T-helper 1 cell treated with Interleukin-12 subunit alpha and Interleukin-12 subunit beta and Interleukin-4 antibody, amounts not matched to agents 30 μg/mL and 1 μg/mL, for 36 hours (primary cell): ENCODE measurements around the gene APOM.

Experiments
- H3K27ac Mint-ChIP-seq: one replicate; pipeline ENCODE4 v1.8.0; 2021; ENCODE audit warnings: mild to moderate bottlenecking, mixed read lengths
- H3K27me3 Mint-ChIP-seq: one replicate; pipeline ENCODE4 v1.8.0; 2021; ENCODE audit warnings: low read depth, mixed read lengths
- H3K36me3 Mint-ChIP-seq: one replicate; pipeline ENCODE4 v1.8.0; 2021; ENCODE audit warnings: low read depth, mixed read lengths
- H3K4me1 Mint-ChIP-seq: one replicate; pipeline ENCODE4 v1.8.0; 2021; ENCODE audit warnings: low read depth, mixed read lengths
- H3K4me3 Mint-ChIP-seq: one replicate; pipeline ENCODE4 v1.8.0; 2021; ENCODE audit warnings: mild to moderate bottlenecking, moderate library complexity, mixed read lengths
- H3K9me3 Mint-ChIP-seq: one replicate; pipeline ENCODE4 v1.8.0; 2021; ENCODE audit warnings: mixed read lengths

The APOM gene

DNA sequence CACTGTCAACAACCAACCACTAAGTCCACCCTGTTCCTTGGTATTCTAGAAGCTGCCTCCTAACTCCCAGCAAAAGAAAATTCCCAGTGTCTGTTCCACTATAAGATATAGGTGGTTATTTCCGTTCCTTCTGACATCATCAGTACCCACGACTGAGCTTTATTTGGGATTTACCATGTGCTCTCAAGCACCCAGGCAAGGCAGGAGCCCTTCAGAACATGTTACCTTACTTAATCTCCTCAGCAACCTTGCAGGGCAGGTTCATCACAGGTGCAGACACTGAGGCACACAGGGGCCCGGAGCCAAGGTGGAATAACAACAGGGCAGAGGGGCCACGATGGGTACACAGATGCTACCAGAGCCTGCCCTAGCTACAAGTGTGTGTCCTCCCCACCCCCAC lies 36.7 kb downstream of the APOM start:
- Mint-ChIP-seq H3K4me3 (no peak overlapping the region), H3K36me3 (peaks cover 36% of the 10 kb centered on the region), H3K27me3 (no peaks in the 10 kb centered on the region), H3K9me3 (no peaks in the 10 kb centered on the region), H3K27ac (no peak overlapping the region), H3K4me1 (peaks cover 3% of the 10 kb centered on the region)

DNA sequence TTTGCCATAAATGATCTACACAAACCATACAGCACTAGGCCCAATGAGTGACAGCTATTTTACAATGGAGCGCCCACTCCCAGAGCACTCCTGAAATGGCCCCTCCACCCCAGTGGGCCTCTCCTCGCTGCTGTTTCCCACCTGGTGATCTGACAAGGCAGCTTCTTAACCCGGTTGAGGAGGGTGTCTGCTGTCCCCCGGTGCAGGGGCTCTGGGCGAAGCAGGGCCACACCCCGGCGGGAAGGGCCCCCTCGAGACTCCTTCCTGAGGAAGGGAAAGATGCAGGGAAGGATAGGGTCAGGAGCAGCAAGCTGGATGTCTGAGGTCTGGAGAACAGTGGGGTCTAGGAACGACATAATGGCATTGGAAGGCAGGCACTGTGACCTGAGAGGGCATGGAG lies 37.2 kb downstream of the APOM start:
- Mint-ChIP-seq H3K4me1 (peaks cover 8% of the 10 kb centered on the region), H3K36me3 (peaks cover 36% of the 10 kb centered on the region), H3K27ac (no peak overlapping the region)

DNA sequence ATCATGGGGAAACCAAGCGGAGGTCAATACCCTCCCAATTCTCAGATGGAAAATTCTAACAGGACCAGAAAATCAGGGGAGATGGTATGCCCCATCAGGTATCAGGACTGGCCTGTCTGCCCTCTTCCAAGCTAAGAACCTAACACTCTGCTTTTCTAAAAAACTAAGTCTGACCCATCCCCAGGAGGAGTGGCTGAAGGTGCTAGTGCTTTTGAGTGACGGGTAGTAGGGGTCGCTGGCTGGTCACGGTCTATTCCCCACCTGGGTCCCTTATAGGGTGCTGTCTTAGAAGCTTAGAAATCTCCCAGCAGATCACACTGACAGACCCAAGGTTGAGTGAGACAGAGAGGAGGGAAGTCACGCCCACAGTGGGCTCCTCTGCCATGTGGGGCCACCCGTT lies 37.8 kb downstream of the APOM start:
- Mint-ChIP-seq H3K36me3 (peaks cover 35% of the 10 kb centered on the region), H3K4me1 (peaks cover 10% of the 10 kb centered on the region), H3K4me3 (no peak overlapping the region), H3K9me3 (no peaks in the 10 kb centered on the region), H3K27ac (no peak overlapping the region), H3K27me3 (no peaks in the 10 kb centered on the region)

More for the DNA sequence above, 37.2 kb downstream of the APOM start:
- H3K4me3 Mint-ChIP-seq: no peak overlapping the region
- H3K27me3 Mint-ChIP-seq: no peaks in the 10 kb centered on the region
- no peaks in the 10 kb centered on the region for H3K9me3 Mint-ChIP-seq

DNA sequence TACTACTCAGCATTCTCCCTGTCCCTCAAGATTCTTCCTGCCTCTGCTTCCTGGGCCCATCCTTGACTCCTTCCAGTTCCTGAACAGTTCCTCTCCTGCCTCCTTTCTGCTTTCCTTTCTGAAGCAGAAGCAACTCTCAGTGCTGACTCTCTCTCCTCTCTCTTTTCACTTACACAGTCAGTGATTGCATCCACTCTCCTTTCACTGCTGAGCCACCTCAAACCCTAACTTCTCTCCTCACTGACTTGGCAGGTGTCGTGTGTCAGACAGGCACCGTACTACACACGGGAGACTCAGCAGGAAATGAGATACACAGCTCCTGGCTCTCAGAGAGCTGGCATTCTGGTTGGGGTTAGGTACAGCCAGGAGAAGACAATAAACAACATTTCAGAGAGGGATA lies 41.9 kb downstream of the APOM start:
- H3K36me3 Mint-ChIP-seq: peaks cover 19% of the 10 kb centered on the region
- H3K4me1 Mint-ChIP-seq: peaks cover 21% of the 10 kb centered on the region
- no peaks in the 10 kb centered on the region for H3K27me3 Mint-ChIP-seq
- H3K27ac Mint-ChIP-seq: peak overlapping the region; percentile 37
- no peak overlapping the region for H3K4me3 Mint-ChIP-seq
- no peaks in the 10 kb centered on the region for H3K9me3 Mint-ChIP-seq

DNA sequence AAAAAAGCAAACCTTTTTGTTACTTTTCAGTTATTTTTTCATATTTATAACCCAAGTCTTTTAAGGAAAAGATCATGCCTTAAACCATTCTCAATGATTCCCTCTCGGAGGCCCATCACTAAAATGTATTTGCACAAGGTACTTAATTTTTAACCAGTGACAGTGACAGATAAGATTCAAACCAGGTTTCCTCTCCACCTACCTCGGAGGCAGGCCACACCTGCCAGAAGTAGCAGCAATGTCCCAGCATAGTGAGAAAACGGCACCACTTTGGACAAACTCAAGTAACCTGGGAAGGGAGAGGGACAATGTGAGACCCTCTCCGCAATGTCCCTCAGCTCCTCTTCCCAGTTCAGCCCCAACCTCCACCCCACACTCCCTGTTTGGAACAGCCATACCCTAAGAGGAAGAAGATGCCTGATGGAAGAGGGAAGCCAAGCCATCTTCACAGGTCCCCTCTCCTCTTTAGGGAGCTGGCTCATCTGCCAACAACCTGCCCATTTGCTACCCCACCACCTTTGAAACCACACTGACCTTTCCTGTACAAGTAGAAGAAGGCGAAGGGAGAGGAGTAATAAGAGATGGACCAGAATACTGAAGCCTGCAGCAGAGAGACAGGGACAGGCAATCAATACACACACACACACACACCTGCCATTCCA lies 45.2 kb downstream of the APOM start:
- H3K4me1 Mint-ChIP-seq: peaks cover 24% of the 10 kb centered on the region
- H3K27me3 Mint-ChIP-seq: no peaks in the 10 kb centered on the region
- peaks cover 14% of the 10 kb centered on the region for H3K36me3 Mint-ChIP-seq
- H3K27ac Mint-ChIP-seq: no peak overlapping the region
- H3K9me3 Mint-ChIP-seq: no peaks in the 10 kb centered on the region
- H3K4me3 Mint-ChIP-seq: peak overlapping the region; percentile 25

DNA sequence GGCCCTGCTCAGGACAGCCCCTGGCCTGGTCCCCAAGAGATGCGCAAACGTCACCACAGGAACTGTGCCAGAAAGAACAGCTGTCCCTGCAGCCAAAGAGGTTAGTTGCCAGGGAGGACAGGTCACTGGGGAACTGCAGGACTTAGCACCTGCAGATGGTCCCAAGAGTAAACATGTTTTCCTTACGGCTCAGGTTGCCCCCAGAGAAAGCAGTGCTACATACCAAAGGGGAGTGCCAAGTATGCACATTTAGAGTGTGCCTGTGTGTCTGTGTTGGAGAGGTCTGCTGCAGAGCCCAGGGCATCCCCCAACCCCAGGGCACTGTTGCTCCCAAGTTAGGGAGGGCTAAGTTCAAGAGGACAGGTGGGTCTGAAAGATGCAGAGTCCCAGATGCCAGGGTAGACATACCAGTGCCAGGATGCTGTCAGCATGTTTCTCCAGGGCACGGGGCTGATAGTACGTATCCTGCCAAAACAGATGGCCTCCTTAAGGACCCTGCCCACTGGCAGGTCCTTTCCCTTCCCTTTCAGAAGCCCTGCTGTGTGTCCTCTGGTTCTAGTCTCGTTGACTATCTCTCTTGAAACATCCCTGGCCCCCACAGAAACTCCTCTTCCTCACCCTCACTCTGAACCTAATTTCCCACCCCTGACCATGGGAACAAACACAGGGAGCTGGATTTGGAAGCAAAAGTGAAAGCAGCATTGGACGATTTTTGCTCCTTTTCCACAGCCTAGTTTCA lies 46.1 kb downstream of the APOM start:
- Mint-ChIP-seq H3K4me3 (peak overlapping the region; percentile 93), H3K9me3 (no peaks in the 10 kb centered on the region), H3K4me1 (peaks cover 24% of the 10 kb centered on the region), H3K27ac (peak overlapping the region; percentile 95), H3K27me3 (no peaks in the 10 kb centered on the region), H3K36me3 (peaks cover 11% of the 10 kb centered on the region)

DNA sequence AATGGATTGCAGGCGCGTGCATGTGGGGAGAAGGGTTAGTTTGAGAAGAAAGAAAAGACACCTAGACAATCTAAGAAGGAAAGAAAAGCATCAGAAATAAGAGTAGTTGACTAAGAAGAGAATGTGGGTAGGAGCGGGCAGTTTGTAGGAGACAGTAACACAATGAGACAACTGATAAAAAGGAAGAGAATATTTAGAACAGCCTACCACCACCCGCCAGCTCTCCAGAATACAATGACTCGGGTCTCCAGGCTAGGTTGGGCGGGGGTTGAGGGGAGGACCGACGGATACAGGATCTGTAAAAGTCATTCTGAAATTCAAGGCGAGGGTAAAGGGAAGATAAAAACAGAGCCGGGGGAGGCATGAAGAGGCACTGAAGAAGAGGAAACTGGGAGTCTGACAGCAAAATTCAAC lies 46.7 kb downstream of the APOM start:
- Mint-ChIP-seq H3K4me3 (peak overlapping the region; percentile 93), H3K9me3 (no peaks in the 10 kb centered on the region), H3K27me3 (no peaks in the 10 kb centered on the region), H3K27ac (peak overlapping the region; percentile 95), H3K36me3 (peaks cover 7% of the 10 kb centered on the region), H3K4me1 (peaks cover 21% of the 10 kb centered on the region)

DNA sequence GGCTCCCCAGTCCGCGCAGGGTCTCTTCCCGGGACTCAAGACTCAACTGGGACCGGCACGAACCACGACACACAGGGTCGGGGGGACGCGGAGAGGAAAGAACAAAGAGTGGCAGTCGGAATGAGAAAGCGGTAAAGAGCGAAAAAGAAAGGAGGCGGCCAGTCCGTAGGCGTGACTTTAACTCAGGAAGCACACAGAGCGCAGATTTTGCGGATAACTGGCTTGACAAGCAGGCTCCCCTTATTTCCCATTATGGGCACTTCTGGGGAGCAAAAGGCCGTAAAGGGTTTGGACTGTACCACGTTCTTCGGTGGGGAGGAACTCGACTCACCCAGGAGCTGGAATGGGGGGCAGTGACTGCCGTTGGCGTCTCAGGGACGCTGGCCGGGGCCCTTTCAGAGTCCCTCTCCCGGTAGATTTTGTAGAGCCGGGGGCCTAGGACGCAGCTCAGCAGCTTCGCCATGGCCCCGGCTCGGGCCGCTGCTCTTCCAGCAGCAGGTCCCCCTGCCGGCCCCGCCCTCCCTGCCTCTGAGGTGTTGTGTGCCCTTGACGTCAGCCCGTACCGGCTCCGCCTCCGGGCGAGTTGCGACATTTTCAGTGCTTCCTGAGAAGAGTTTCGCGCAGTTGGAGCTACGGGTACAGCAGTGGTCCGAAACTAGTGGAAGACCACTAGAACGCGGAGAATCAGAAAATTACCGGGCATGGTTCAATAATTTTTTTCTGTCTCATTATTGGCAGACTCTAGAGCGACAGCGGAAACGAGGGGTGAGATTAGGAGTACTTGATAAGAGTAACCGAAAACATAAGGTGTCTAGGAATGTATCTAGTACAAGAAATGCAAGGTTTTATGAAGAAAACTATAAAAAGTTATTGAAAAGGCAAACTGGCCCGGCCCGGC lies 47.4 kb downstream of the APOM start, which contains the start of gene ABHD16A:
TSS of gene ABHD16A (minus strand) at position 506 of the 898 bp plus-strand sequence. CDS start at position 463, 43 bp downstream.
- H3K4me1 Mint-ChIP-seq: peaks cover 15% of the 10 kb centered on the region
- no peaks in the 10 kb centered on the region for H3K9me3 Mint-ChIP-seq
- H3K36me3 Mint-ChIP-seq: peaks cover under 1% of the 10 kb centered on the region
- H3K4me3 Mint-ChIP-seq: peak within 1 kb of the TSS; percentile 93
- peak within 1 kb of the TSS; percentile 95 for H3K27ac Mint-ChIP-seq
- no peaks in the 10 kb centered on the region for H3K27me3 Mint-ChIP-seq

DNA sequence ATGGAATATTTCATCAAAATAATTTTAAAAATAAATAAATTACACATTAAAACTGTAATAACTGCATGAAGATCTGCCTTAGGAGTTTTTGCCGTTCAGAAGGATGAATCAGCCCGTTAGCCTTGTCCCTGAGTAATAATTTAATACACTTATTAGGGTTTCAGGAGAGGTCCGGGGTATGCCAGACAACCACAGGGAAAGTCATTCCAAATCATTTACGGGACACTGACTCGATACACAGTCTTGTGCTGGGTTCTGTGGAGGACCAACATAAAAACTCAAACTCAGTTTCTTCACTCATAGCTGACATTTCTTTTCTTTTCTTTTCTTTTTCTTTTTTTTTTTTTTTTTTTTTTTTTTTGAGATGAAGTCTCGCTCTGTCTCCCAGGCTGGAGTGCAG lies 50.2 kb downstream of the APOM start:
- Mint-ChIP-seq H3K9me3 (no peaks in the 10 kb centered on the region), H3K36me3 (no peaks in the 10 kb centered on the region), H3K27ac (no peak overlapping the region), H3K4me1 (peaks cover 17% of the 10 kb centered on the region), H3K27me3 (no peaks in the 10 kb centered on the region), H3K4me3 (no peak overlapping the region)

DNA sequence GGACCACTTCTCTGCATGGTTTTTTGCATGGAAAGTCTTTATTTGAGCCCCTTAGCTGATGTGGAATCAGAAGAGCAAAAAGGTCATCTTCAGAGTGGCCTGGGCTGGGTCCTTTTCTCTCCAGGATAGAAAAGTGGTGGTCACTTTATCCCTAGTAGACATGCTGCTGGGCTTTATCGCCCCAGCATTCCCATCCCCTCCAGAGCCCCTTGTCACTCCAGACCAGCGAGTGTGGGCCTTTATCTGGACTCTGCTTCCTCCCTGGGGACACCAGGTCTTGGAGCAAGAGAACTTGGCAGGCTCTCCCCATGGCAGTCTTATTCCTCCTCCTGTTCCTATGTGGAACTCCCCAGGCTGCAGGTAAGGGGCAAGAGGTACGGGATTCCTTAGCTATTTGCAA lies 50.9 kb downstream of the APOM start, which contains the start of gene LY6G6F:
TSS of gene LY6G6F (plus strand) at position 268 of the 400 bp plus-strand sequence. CDS start at position 309, 41 bp downstream.
- no peaks in the 10 kb centered on the region for H3K27me3 Mint-ChIP-seq
- H3K4me3 Mint-ChIP-seq: no peak within 1 kb of the TSS
- no peaks in the 10 kb centered on the region for H3K9me3 Mint-ChIP-seq
- H3K36me3 Mint-ChIP-seq: no peaks in the 10 kb centered on the region
- peaks cover 15% of the 10 kb centered on the region for H3K4me1 Mint-ChIP-seq
- no peak within 1 kb of the TSS for H3K27ac Mint-ChIP-seq

DNA sequence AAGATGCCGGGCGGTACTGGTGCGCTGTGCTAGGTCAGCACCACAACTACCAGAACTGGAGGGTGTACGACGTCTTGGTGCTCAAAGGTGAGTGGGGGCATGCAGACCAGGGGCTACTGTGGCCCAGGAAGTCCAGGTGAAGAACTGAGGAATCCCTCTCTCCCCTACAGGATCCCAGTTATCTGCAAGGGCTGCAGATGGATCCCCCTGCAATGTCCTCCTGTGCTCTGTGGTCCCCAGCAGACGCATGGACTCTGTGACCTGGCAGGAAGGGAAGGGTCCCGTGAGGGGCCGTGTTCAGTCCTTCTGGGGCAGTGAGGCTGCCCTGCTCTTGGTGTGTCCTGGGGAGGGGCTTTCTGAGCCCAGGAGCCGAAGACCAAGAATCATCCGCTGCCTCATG lies 52.0 kb downstream of the APOM start:
- peaks cover 3% of the 10 kb centered on the region for H3K27me3 Mint-ChIP-seq
- no peak overlapping the region for H3K4me3 Mint-ChIP-seq
- H3K4me1 Mint-ChIP-seq: peaks cover 10% of the 10 kb centered on the region
- no peaks in the 10 kb centered on the region for H3K36me3 Mint-ChIP-seq
- H3K27ac Mint-ChIP-seq: no peak overlapping the region
- H3K9me3 Mint-ChIP-seq: no peaks in the 10 kb centered on the region
